GM10266 (cell line): ENCODE measurements around the gene PDE4B.
"Not testable (repeated sequence)": the region's sequence is repeated elsewhere in the genome, so short reads cannot be mapped to it uniquely, and the experiment has no call there.

Experiments
- DNase-seq: peaks from one replicate; pipeline ENCODE4 v3.0.0; 2012; ENCODE audit errors: extremely low spot score
- TF ChIP-seq, protein P1 (sequence below): IDR thresholded peaks from 2 replicates; pipeline ENCODE4 v1.5.1; 2012; ENCODE audit warnings: mild to moderate bottlenecking, low read depth; ENCODE audit not compliant: control insufficient read depth, insufficient read depth; ENCODE audit errors: missing control alignments

The PDE4B gene

DNA sequence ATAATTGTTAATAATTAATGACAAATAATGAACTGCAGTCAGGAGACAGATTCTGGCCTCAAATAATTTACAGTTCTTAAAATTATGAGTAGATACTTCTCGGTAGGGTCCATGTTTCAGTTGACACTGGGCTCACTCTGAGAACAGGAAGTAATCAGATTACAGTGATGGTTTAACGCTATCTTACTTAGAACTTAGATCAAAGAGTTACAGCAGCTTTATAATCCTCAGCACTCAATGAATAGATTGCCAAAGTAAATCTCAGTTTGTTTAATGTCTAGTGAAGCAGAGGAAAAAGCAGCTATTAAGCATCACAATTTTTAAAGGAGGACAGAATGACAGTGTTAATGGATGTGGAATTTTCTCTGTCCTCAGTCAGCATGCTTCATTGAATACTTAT is 79.6 kb downstream of the PDE4B start:
- TF ChIP-seq, protein P1, sequence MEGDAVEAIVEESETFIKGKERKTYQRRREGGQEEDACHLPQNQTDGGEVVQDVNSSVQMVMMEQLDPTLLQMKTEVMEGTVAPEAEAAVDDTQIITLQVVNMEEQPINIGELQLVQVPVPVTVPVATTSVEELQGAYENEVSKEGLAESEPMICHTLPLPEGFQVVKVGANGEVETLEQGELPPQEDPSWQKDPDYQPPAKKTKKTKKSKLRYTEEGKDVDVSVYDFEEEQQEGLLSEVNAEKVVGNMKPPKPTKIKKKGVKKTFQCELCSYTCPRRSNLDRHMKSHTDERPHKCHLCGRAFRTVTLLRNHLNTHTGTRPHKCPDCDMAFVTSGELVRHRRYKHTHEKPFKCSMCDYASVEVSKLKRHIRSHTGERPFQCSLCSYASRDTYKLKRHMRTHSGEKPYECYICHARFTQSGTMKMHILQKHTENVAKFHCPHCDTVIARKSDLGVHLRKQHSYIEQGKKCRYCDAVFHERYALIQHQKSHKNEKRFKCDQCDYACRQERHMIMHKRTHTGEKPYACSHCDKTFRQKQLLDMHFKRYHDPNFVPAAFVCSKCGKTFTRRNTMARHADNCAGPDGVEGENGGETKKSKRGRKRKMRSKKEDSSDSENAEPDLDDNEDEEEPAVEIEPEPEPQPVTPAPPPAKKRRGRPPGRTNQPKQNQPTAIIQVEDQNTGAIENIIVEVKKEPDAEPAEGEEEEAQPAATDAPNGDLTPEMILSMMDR, result no peak
- DNase-seq, result no peak

GRCh38 chr1:65878342-65878741 is 85.6 kb downstream of the PDE4B start:
- not testable (repeated sequence) for DNase-seq

DNA sequence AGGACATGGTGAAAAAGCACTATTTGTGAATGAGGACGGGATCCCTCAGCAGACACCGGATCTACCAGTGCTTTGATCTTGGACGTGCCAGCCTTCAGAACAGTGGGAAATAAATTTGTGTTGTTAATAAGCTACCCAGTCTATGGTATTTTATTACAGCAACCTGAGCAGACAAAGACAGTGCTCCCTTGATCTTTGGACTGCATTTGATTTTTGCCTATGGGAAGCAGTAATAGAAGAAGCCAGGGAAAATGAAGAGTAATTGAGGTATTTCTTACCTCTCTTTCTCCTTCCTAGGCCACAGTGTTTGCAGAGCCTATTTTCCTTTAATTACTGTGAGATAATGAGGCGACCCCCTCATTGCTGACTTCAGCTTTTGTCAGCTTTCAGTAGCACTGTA is 87.9 kb downstream of the PDE4B start:
- no peak for DNase-seq
- TF ChIP-seq, protein P1, result no peak

- DNase-seq, result no peak
- TF ChIP-seq, protein P1, result no peak
Observed at GRCh38 chr1:65881067-65881594, 88.4 kb downstream of the PDE4B start.

GRCh38 chr1:65882076-65882475 is 89.4 kb downstream of the PDE4B start:
- no peak for DNase-seq
- TF ChIP-seq, protein P1, result no peak

- no peak for DNase-seq
Observed at GRCh38 chr1:65889441-65889840, 96.7 kb downstream of the PDE4B start.

GRCh38 chr1:65890201-65890843 is 97.6 kb downstream of the PDE4B start:
- DNase-seq, result no peak
- TF ChIP-seq, protein P1, result no peak

More at GRCh38 chr1:65889441-65889840, 96.7 kb downstream of the PDE4B start:
- TF ChIP-seq, protein P1, result no peak
